ENCODE measurements around the gene ABCB11. TPM values are rescaled to one million over a fixed set of nuclear protein-coding genes. Genes with fewer than 3 reads are reported as not detected.
A peak's percentile ranks its signal among the peaks of the same experiment; 100 is the strongest.

Gene ABCB11
- total and polyA plus RNA-seq, 2 donors (not counting 1 experiment from before 2014, with no cell fraction given), result not detected

- ATAC-seq (ENCODE audit: low read depth) (no peak), DNase-seq (no peak)
- Histone ChIP-seq H3K4me1 (ENCODE audit: control insufficient read depth in 2 of 2, insufficient read depth in 2 of 2, low read length in 2 of 2) (peaks cover 14 to 33% of the 10 kb centered on the region in 2 donors), H3K9ac (ENCODE audit: low read length) (no peak overlapping the region), H3K27ac (ENCODE audit: low read length in 2 of 2) (no peak overlapping the region), H3K4me2 (replicated peaks; ENCODE audit: low read depth, low read length, poor library complexity, severe bottlenecking) (no peak overlapping the region), H3K9me3 (ENCODE audit: control extremely low read depth in 1 of 3, control insufficient read depth in 2 of 3, insufficient read depth in 1 of 3, low read length in 2 of 3) (no peaks in the 10 kb centered on the region), H3K27me3 (replicated peaks in 1 of 4; ENCODE audit: control extremely low read depth in 1 of 4, control insufficient read depth in 3 of 4, insufficient read depth in 4 of 4, low read length in 3 of 4) (no peaks in the 10 kb centered on the region), H4K20me1 (ENCODE audit: control insufficient read depth, insufficient read depth, low read length, poor library complexity, severe bottlenecking) (no peaks in the 10 kb centered on the region), H3K36me3 (replicated peaks in 1 of 2; ENCODE audit: control extremely low read depth in 1 of 2, control insufficient read depth in 1 of 2, extremely low read depth in 1 of 2, insufficient read depth in 2 of 2, low read length in 1 of 2) (no peaks in the 10 kb centered on the region), H3K79me2 (ENCODE audit: control insufficient read depth, insufficient read depth, low read length) (no peaks in the 10 kb centered on the region), H2AFZ (ENCODE audit: insufficient read depth, low read depth, low read length, poor library complexity, severe bottlenecking) (no peak overlapping the region), H3K4me3 (ENCODE audit: control extremely low read depth in 1 of 5, extremely low read depth in 1 of 5, insufficient read depth in 1 of 5, low read depth in 2 of 5, low read length in 4 of 5) (no peak overlapping the region)
- intact Hi-C loops (cut with micrococcal nuclease), result no loop called here
- H3K4me1 Mint-ChIP-seq, result peaks cover 29% of the 10 kb centered on the region
- H3K4me3 Mint-ChIP-seq, result peak overlapping the region; percentile 27
- POLR2A ChIA-PET, result no interaction called here
- WGBS (ENCODE audit: insufficient coverage), result no CpG with 5 or more reads among the region's 3 CpGs
- CTCF ChIA-PET, result no interaction called here
- H3K9me3 Mint-ChIP-seq (ENCODE audit: insufficient read depth), result no peaks in the 10 kb centered on the region
- no peaks in the 10 kb centered on the region for H3K27me3 Mint-ChIP-seq
- peak overlapping the region; percentile 22 for H3K27ac Mint-ChIP-seq
- TF ChIP-seq CTCF (IDR thresholded peaks at IDR 0.05) (no peak), EZH2 (IDR thresholded peaks at IDR 0.05; ENCODE audit: borderline replicate concordance, insufficient read depth, low read depth, low read length, poor library complexity, severe bottlenecking) (no peak)
These were observed 42.3 kb upstream of the ABCB11 start for GRCh38 chr2:169073211-169073962.

- Mint-ChIP-seq H3K27ac (peak overlapping the region; percentile 74), H3K4me1 (peaks cover 27% of the 10 kb centered on the region), H3K4me3 (peak overlapping the region; percentile 61), H3K9me3 (ENCODE audit: insufficient read depth) (no peaks in the 10 kb centered on the region), H3K27me3 (no peaks in the 10 kb centered on the region)
- Histone ChIP-seq H3K9ac (ENCODE audit: low read length) (peak overlapping the region; percentile 13), H4K20me1 (ENCODE audit: control insufficient read depth, insufficient read depth, low read length, poor library complexity, severe bottlenecking) (no peaks in the 10 kb centered on the region), H3K4me1 (ENCODE audit: control insufficient read depth in 2 of 2, insufficient read depth in 2 of 2, low read length in 2 of 2) (peaks cover 14 to 28% of the 10 kb centered on the region in 2 donors), H3K79me2 (ENCODE audit: control insufficient read depth, insufficient read depth, low read length) (no peaks in the 10 kb centered on the region), H3K36me3 (replicated peaks in 1 of 2; ENCODE audit: control extremely low read depth in 1 of 2, control insufficient read depth in 1 of 2, extremely low read depth in 1 of 2, insufficient read depth in 2 of 2, low read length in 1 of 2) (no peaks in the 10 kb centered on the region), H2AFZ (ENCODE audit: insufficient read depth, low read depth, low read length, poor library complexity, severe bottlenecking) (no peak overlapping the region), H3K4me3 (ENCODE audit: control extremely low read depth in 1 of 5, extremely low read depth in 1 of 5, insufficient read depth in 1 of 5, low read depth in 2 of 5, low read length in 4 of 5) (peak overlapping the region in 2 of 5 experiments; percentile 30 to 32), H3K27me3 (replicated peaks in 1 of 4; ENCODE audit: control extremely low read depth in 1 of 4, control insufficient read depth in 3 of 4, insufficient read depth in 4 of 4, low read length in 3 of 4) (no peaks in the 10 kb centered on the region), H3K4me2 (replicated peaks; ENCODE audit: low read depth, low read length, poor library complexity, severe bottlenecking) (peak overlapping the region; percentile 59), H3K27ac (ENCODE audit: low read length in 2 of 2) (peak overlapping the region in 1 of 2 donors; percentile 15), H3K9me3 (ENCODE audit: control extremely low read depth in 1 of 3, control insufficient read depth in 2 of 3, insufficient read depth in 1 of 3, low read length in 2 of 3) (no peaks in the 10 kb centered on the region)
- CTCF ChIA-PET, result no interaction called here
- POLR2A ChIA-PET, result no interaction called here
- TF ChIP-seq CTCF (IDR thresholded peaks at IDR 0.05) (no peak), EZH2 (IDR thresholded peaks at IDR 0.05; ENCODE audit: borderline replicate concordance, insufficient read depth, low read depth, low read length, poor library complexity, severe bottlenecking) (no peak)
- DNase-seq (peak; percentile 33), ATAC-seq (ENCODE audit: low read depth) (peak; percentile 33)
- 0% methylated on average over 2 of the region's 4 CpGs for WGBS (ENCODE audit: insufficient coverage)
- intact Hi-C loops (cut with micrococcal nuclease), result no loop called here
These were observed 41.2 kb upstream of the ABCB11 start for GRCh38 chr2:169072163-169072925.
